ENCODE results near the gene TCEA2.
"Not testable (repeated sequence)": the region's sequence is repeated elsewhere in the genome, so short reads cannot be mapped to it uniquely, and the experiment has no call there.

Gene TCEA2

DNA sequence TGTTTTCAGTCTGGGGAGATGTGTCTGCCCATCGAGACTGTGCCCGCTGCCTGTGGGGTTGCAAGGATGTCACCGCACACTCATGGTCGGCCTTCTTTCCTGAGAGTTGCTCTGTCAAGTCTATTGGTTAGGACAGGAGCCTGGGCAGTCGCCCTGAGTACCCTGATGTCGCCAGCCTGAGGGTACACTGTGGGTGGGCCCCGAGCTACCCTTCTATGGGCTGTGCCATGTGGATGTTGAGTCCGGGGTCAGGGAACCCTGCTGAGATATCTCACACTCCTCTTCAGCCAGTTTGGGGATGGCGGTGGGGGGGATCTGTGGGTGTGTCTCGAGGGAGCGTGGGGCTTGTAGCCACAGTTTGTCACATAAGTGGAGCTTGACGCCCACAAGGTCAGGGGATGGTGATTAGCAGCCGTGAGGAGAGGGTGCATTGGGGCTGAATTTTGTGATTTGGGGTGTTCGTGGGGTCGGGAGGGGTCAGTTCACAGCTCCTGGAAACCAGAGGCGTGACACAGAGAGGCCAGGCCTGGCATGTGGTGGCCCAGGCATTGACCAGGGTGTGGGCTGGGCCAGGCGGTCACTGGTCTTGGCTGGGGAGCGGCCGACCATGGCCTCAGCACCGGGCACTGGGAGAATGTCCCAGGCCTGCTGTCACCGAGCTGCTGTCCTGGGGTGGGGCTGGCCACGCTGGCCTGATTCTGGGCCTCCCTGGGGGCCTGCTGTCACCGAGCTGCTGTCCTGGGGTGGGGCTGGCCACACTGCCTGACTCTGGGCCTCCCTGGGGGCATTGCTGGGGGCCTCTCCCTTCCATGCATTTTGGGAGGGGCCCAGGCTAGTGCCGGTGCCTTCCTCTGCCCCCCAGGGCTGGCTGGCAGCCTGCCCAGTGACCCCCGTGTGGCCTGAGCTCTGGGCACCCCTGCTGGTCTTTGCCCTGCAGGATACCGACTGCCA is 46.0 kb downstream of the TCEA2 start:
- no peak for DNase-seq (ENCODE audit: low read depth, low spot score)

DNA sequence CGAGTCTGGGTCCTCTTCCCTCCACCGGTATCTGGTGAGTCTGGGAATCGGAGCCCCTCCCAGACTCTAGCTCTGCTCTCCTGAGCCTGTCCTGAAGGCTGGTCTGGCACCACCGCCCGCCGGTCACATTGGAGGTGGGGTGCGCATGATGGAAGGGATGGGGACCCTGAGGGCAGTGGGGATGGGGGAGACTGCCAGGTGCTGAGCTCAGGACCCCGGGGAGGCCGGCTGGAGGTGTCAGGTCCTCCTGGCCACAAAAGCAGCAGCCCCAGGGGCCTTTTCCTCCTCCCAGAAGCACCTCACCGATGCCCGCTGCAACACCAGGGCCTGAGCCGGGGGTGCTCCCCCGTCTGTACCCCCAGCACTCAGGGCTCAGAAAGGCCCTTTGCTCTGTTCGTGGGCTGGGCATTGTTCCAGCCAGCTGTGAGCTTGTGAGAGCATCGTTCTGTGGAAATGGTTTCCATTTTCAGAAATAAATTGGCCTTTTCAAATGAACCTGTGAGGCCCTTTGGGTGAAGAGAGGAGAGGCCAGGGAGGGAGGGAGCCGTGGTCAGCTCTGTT is 46.9 kb downstream of the TCEA2 start:
- no peak for DNase-seq (ENCODE audit: low read depth, low spot score)

DNA sequence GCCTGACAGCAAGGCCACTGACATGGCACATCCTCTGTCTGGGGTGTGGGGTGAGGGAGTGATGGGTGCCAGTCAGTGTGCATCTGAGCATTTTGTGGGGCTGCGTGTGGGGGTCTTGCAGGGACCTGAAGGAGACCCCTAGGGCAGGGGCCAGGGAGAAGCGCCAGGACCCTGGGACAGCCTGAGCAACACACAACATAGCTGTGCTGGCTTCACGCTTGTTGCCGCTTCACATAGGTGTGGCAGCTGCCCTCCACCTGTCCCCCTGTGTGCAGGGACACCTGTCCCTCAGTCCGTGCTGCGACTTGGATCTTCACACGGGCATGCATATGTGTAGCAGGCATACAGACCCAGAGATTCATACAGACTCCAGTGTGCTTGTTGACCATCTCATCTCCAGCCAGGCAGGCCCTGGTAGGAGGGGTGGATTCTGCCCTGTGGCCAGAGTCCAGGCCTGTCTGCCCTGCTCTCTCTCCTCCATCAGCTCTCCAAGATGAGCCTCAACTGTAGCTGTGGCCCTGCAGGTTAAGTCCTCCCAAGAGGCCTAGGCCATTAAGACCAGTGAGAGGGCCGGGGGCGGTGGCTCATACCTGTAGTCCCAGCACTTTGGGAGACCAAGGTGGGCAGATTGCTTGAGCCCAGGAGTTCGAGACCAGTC is 47.5 kb downstream of the TCEA2 start:
- no peak for DNase-seq (ENCODE audit: low read depth, low spot score)

DNA sequence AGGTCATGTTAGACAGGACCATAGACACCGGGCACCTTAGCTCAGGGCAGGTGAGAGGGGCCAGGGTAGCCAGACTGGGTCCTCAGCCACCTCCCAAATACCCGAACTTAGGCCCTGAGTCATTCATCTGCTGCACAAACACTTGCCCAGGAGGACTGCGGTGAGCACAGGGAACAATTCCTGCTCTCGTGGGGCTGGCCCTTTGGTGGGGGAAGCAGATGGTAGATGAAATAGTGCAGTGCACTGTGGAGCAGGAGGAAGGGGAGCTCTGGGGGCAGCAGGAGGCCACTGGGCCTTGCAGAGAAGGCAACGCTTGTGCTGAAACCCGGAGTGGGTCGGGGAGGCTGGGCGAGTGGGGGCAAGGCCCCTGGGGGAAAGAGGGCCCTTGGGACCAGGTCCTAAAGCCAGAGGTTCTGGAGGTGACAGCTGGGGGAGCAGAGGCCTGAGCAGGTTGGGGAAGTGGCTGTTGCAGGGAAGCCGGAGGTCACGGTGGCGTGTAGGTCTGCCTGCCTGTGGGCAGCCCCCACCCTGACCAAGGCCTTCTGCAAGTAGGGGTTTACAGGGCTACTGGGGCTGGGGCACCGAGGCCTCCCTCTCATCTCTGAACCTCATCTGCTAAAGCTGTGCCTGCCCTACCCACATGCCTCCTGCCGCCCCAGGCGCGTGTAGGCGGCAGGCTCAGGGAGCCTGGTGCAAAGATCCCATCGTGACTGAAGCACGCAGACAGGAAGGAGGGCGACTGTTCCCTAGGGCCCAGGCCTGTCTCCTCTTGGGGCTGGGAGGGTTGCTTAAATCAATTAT is 49.0 kb downstream of the TCEA2 start:
- DNase-seq (ENCODE audit: low read depth, low spot score) = no peak

DNA sequence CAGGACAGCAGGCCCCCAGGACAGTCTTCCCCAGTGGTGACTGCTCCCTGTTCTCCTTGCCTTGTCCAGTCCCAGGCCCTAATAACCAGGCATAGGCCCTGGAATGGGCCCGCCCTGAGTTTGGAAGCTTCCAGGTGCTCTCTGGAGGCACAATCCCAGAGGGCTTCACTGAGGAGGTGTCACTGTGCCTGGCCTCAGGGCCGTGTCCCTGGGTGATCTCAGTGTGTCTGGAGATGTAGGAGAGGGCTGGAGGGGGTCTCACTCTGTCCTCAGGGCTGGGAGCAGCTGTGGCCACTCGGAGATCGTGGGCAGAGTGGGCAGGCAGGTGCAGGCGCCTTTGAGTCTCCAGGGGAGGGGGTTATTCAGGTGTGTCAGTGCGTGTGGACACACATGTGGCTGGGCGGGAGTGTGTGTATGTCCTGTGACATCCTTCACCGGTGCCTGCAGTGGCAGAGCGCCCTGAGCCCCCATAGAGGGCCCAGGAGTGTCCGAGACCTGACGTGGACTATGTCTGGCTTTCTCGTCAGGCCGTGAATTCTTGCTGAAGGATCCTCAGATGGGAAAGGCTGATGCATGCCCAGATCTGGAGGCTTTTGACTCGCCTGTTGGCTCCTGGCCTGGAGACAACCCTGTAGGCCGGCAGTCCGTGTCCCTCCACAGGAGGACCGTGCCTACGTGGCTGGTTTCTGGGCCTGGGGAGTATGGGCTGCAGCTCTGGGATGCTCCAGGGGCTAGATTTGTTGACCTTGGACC is 49.9 kb downstream of the TCEA2 start:
- no peak for DNase-seq (ENCODE audit: low read depth, low spot score)

DNA sequence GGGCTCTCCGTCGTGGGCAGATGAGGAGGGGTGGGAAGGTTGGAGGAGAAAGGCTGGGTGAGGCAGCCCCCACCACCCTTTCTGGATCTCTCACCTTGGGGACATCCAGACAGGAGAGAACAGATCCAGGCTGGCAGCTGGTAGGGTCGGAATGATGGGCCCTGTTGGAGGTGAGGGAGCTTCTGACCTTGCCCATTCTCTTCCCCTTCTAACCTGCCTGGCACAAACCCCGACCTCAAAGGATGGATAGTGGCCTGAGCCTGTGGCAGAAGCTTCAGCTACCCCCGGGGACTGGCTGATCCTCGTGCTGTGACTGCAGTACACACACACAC is 50.4 kb downstream of the TCEA2 start:
- DNase-seq (ENCODE audit: low read depth, low spot score) = no peak

- DNase-seq (ENCODE audit: low read depth, low spot score) = no peak
These were observed 50.9 kb downstream of the TCEA2 start for GRCh38 chr20:64113796-64114355.

- DNase-seq (ENCODE audit: low read depth, low spot score) = no peak
These were observed 51.5 kb downstream of the TCEA2 start for GRCh38 chr20:64114356-64114971.

DNA sequence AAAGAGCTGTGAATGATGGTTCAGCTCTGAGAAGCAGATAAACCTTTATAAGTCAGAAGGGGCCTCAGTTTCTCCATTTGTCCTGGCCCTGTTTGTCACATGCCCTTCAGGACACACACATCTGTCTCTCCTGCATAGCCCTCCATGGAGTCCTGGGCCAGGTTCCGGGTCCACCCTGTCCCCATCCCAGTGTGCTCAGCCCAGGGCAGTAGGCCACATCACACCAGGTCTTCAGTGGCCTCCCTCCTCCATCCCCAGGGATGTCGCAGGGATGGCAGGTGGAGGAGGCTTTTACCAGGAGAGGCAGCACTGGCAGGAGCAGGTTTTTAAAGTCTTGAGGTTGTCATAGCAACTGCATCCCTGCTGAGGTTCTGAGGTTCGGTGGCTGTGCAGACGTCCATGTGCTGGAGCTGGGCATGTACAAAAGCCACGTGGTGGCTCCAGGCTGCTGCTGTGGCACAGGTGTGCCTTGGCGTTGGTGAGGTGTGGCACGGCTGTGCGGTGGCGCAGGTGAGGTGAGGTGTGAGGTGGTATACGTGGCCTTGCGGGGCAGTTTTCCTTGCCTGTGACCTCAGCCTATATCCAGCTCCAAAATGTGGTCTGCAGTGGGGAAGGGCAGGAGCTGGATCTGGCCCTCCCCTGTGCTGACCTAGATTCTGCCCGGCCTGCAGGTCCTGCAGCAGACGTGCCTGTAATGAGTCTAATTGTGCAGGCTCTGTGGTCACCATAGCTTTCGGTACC is 52.3 kb downstream of the TCEA2 start:
- no peak for DNase-seq (ENCODE audit: low read depth, low spot score)

- no peak for DNase-seq (ENCODE audit: low read depth, low spot score)
These were observed 53.0 kb downstream of the TCEA2 start for GRCh38 chr20:64116016-64116415.

DNA sequence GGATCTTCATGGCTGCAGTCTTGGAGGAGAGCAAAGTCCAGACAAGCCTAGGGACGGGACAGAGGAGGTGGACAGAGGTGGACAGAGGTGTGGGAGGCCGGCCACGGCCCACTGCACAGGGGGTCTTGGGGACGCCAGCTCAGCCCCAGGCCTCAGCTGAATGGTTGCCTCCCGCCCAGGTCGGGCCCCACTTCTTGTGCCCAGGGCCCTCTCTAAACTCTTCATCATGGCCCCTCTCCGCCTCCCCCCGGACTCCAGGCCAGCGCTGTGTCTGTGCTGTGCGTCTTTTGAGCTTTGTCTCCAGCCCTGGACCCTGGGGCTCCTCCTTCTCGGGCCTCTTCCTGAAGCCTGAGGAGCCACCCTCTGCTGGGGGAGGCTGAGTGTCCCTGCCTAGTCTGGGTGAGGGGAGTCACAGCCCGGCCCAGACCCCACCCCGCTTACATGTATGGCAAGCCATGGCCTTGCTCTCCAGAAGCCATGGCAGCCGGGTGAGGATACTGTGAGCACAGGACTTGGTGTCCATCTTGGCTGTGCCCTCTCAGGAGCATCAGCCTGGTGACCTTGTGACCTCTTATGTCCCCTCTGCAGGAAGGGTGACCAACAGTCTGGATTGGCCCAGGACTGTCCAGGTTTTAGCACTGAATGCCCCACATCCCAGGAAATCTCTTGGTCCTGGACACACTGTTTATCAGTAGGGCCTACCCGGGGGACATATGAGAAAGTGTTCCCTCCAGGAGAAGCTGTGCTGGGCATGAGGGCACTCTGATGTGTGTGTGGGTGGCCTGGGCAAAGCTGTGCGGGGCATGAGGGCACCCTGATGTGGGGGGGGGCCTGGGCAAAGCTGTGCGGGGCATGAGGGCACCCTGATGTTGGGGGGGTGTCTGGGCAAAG is 53.8 kb downstream of the TCEA2 start:
- DNase-seq (ENCODE audit: low read depth, low spot score) = no peak

GRCh38 chr20:64117432-64117777 is 54.4 kb downstream of the TCEA2 start:
- DNase-seq (ENCODE audit: low read depth, low spot score) = not testable (repeated sequence)

DNA sequence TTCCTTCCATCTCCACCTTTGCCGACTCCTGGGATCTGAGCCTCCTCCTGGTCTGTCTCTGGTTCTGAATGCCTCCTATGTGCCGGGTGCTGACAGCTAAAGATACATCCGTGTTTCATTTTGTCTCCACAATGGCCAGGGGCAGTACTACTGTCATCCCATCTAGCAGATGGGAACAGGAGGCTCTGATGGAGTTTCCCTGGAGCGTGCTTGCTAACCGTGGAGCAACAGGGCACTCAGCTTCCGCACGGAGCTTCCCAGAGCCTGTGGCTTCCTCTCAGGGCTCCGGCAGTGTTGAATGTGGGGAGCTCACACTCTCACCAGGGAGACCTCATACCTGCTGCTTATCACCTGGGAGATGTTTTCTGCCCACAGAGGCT is 56.3 kb downstream of the TCEA2 start:
- no peak for DNase-seq (ENCODE audit: low read depth, low spot score)

GRCh38 chr20:64119681-64120341 is 56.8 kb downstream of the TCEA2 start:
- DNase-seq (ENCODE audit: low read depth, low spot score) = no peak

DNA sequence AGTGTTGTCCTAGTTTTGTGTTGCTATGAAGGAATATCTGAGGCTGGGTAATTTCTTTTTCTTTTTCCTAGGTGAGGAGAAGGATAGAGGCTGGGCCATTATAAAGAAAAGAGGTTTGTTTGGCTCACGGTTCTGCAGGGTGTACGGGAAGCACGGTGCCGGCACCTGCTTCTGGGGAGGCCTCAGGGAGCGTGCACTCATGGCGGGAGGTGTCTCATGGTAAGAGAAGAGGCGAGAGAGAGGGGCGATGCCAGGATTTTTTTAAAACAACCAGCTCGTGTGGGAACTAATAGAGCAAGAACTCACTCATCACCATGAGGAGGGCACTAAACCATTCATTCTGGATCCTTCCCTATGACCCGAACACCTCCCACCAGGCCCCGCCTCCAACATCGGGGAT is 58.6 kb downstream of the TCEA2 start:
- no peak for DNase-seq (ENCODE audit: low read depth, low spot score)

Data from smooth muscle cell of the brain vasculature (primary cell).